OCI-LY1 (cell line): Measurements from ENCODE around the gene PPP1R1B.

Experiments used
- H2AFZ ChIP-seq: fragments of 200-600 bp; sonication (generic), shearing (Covaris generic); 2 replicates; pipeline ENCODE4 v1.6.0; 2014; ENCODE audit warnings: antibody characterized with exemption, mild to moderate bottlenecking, low read length
- H3F3A ChIP-seq: fragments of 200-600 bp; sonication (generic), shearing (Covaris generic); 2 replicates; pipeline ENCODE4 v1.6.0; 2014; ENCODE audit warnings: mild to moderate bottlenecking, antibody characterized with exemption, low read length, moderate library complexity; ENCODE audit not compliant: insufficient read depth
- H3K27ac ChIP-seq: fragments of 200-600 bp; sonication (generic); 2 replicates; pipeline ENCODE4 v1.5.1; 2014; ENCODE audit warnings: low read length, mixed run types, mild to moderate bottlenecking, low read depth; ENCODE audit not compliant: poor library complexity, severe bottlenecking
- H3K27me3 ChIP-seq: fragments of 200-600 bp; sonication (generic); 2 replicates; pipeline ENCODE4 v1.6.0; 2014; ENCODE audit warnings: antibody characterized with exemption, mild to moderate bottlenecking, low read length, moderate library complexity; ENCODE audit not compliant: insufficient read depth
- H3K36me3 ChIP-seq: fragments of 200-600 bp; sonication (generic); 2 replicates; pipeline ENCODE4 v1.6.1; 2014; ENCODE audit warnings: mild to moderate bottlenecking, antibody characterized with exemption, low read length, moderate library complexity, mixed read lengths; ENCODE audit not compliant: insufficient read depth
- H3K4me1 ChIP-seq: fragments of 200-600 bp; sonication (generic); 2 replicates; pipeline ENCODE4 v1.5.1; 2014; ENCODE audit warnings: mild to moderate bottlenecking, low read length, moderate library complexity; ENCODE audit not compliant: insufficient read depth, severe bottlenecking
- H3K4me2 ChIP-seq: fragments of 200-600 bp; sonication (generic), shearing (Covaris generic); 2 replicates; pipeline ENCODE4 v1.6.1; 2014; ENCODE audit warnings: low read length
- H3K4me3 ChIP-seq: fragments of 200-600 bp; sonication (generic); 2 replicates; pipeline ENCODE4 v1.5.1; 2014; ENCODE audit warnings: low read length, low read depth, mild to moderate bottlenecking, mixed read lengths; ENCODE audit not compliant: poor library complexity, severe bottlenecking
- H3K79me2 ChIP-seq: fragments of 200-600 bp; shearing (Covaris generic); 2 replicates; pipeline ENCODE4 v1.6.1; 2016; ENCODE audit warnings: mixed run types, low read length, mixed read lengths; ENCODE audit not compliant: insufficient read depth
- H3K9ac ChIP-seq: fragments of 200-600 bp; sonication (generic), shearing (Covaris generic); 2 replicates; pipeline ENCODE4 v1.6.1; 2014; ENCODE audit warnings: mild to moderate bottlenecking, low read length, mixed read lengths
- H3K9me2 ChIP-seq: fragments of 200-600 bp; sonication (generic), shearing (Covaris generic); 2 replicates; pipeline ENCODE4 v1.6.1; 2014; ENCODE audit warnings: low read depth, mild to moderate bottlenecking, low read length, mixed read lengths
- H3K9me3 ChIP-seq: fragments of 200-600 bp; shearing (Covaris generic); 2 replicates; pipeline ENCODE4 v1.6.1; 2014; ENCODE audit warnings: low read length, mixed read lengths
- H4K20me1 ChIP-seq: fragments of 200-600 bp; sonication (generic), shearing (Covaris generic); 2 replicates; pipeline ENCODE4 v1.6.0; 2016; ENCODE audit warnings: mild to moderate bottlenecking, low read length; ENCODE audit not compliant: insufficient read depth
- EZH2 ChIP-seq: fragments of 200-600 bp; sonication (generic), shearing (Covaris generic); IDR thresholded peaks from 2 replicates; pipeline ENCODE4 v1.8.0; 2017; ENCODE audit warnings: borderline replicate concordance, mixed run types, mild to moderate bottlenecking, antibody characterized with exemption, low read length, moderate library complexity, mixed read lengths
- TF ChIP-seq, protein P1 (sequence below): fragments of 200-600 bp; sonication (generic), shearing (Covaris generic); IDR thresholded peaks from 2 replicates; pipeline ENCODE4 v1.5.1; 2017; ENCODE audit warnings: mild to moderate bottlenecking, antibody characterized with exemption, low read length, moderate library complexity, mixed read lengths

Gene PPP1R1B

DNA sequence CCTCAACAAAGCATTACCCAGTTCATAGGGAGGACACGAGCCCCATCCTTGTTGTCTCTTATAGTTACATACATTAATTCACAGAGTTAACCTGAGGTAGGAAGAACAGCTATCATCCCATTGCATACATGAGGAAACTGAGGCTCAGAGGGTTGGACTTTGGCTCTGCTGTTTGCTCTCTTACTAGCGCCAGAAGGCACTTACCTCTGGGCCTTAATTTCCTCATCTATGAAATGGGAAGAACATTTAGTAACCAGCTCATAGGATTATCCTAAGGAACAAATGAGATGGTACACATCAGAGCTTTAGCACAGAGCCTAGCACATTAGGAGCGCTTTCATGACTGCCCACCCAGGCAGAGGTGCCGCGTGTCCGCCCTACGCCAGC is 46.7 kb upstream of the PPP1R1B start:
- Histone ChIP-seq H3K79me2 (no peaks in the 10 kb centered on the region), H3K4me3 (no peak overlapping the region), H3K27ac (no peak overlapping the region), H3K36me3 (no peaks in the 10 kb centered on the region), H3K9me2 (no peaks in the 10 kb centered on the region), H3K9ac (no peak overlapping the region), H4K20me1 (no peaks in the 10 kb centered on the region), H3K4me2 (no peak overlapping the region), H3K27me3 (no peaks in the 10 kb centered on the region; the same call in 1 of the 2 replicates), H3K4me1 (no peaks in the 10 kb centered on the region), H3F3A (no peaks in the 10 kb centered on the region), H2AFZ (no peak overlapping the region), H3K9me3 (no peaks in the 10 kb centered on the region)
- TF ChIP-seq, protein P1, sequence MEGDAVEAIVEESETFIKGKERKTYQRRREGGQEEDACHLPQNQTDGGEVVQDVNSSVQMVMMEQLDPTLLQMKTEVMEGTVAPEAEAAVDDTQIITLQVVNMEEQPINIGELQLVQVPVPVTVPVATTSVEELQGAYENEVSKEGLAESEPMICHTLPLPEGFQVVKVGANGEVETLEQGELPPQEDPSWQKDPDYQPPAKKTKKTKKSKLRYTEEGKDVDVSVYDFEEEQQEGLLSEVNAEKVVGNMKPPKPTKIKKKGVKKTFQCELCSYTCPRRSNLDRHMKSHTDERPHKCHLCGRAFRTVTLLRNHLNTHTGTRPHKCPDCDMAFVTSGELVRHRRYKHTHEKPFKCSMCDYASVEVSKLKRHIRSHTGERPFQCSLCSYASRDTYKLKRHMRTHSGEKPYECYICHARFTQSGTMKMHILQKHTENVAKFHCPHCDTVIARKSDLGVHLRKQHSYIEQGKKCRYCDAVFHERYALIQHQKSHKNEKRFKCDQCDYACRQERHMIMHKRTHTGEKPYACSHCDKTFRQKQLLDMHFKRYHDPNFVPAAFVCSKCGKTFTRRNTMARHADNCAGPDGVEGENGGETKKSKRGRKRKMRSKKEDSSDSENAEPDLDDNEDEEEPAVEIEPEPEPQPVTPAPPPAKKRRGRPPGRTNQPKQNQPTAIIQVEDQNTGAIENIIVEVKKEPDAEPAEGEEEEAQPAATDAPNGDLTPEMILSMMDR = no peak
- TF ChIP-seq EZH2 = no peak

DNA sequence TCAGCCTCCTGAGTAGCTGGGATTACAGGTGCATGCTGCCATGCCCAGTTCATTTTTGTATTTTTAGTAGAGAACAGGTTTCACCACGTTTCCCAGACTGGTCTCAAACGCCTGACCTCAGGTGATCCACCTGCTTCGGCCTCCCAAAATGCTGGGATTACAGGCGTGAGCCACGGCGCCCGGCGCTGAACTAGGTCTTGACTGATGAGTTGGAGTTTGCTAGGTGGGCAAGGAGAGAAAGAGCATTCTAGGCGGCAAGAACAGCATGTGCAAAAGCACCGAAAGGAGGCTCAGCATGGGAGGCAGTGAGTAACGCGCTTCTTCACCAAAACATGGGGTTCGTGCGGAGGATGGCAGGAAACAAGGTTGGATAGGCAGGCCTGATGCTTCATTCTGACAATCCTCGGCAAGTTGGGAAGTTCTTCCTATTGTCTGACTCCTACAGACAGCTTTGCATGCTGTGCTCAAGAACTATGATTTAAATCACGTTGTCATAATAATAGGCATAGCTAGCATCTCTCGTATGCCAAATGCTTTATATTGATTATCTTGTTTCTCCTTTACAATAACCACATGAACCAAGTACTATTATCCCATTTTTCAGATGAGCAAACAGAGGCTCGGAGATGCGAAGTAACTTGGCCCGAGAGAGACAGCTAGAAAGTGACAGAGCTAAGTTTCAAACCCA is 45.5 kb upstream of the PPP1R1B start:
- H3K36me3 ChIP-seq = no peaks in the 10 kb centered on the region
- H3K79me2 ChIP-seq = no peaks in the 10 kb centered on the region
- H2AFZ ChIP-seq = no peak overlapping the region
- no peaks in the 10 kb centered on the region for H3K9me3 ChIP-seq
- no peaks in the 10 kb centered on the region; the same call in 1 of the 2 replicates for H3K27me3 ChIP-seq
- no peaks in the 10 kb centered on the region for H3K4me1 ChIP-seq
- H3K27ac ChIP-seq = no peak overlapping the region
- TF ChIP-seq EZH2 = no peak
- TF ChIP-seq, protein P1 = no peak
- no peaks in the 10 kb centered on the region for H3F3A ChIP-seq
- no peaks in the 10 kb centered on the region for H4K20me1 ChIP-seq
- no peak overlapping the region for H3K9ac ChIP-seq
- H3K4me3 ChIP-seq = no peak overlapping the region
- no peaks in the 10 kb centered on the region for H3K9me2 ChIP-seq
- no peak overlapping the region for H3K4me2 ChIP-seq

DNA sequence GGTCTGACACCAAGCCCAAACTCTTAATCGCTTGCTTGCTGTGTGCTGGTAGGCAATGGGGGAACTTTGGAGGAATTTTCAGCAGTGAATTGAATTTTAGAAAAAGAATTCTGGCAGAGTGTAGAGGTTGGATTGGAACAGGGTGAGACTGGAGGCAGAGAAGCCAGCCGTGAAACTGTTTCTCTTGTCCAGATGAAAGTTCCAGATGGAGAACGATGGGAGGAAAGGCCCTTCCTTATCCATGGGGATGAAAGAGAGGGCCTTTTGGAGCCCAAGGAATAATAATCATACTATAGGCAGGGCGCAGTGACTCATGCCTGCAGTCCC is 45.0 kb upstream of the PPP1R1B start:
- Histone ChIP-seq H3K79me2 (no peaks in the 10 kb centered on the region), H3K4me2 (no peak overlapping the region), H3K36me3 (no peaks in the 10 kb centered on the region), H3K9me2 (no peaks in the 10 kb centered on the region), H2AFZ (no peak overlapping the region), H3K9me3 (no peaks in the 10 kb centered on the region), H3K9ac (no peak overlapping the region), H3F3A (no peaks in the 10 kb centered on the region), H3K27ac (no peak overlapping the region), H3K4me3 (no peak overlapping the region), H3K4me1 (no peaks in the 10 kb centered on the region), H3K27me3 (no peaks in the 10 kb centered on the region; the same call in 1 of the 2 replicates), H4K20me1 (no peaks in the 10 kb centered on the region)
- TF ChIP-seq, protein P1 = no peak
- no peak for TF ChIP-seq EZH2
